Measurements from ENCODE around the gene ISL1. TPM values are rescaled to one million over a fixed set of nuclear protein-coding genes. Genes with fewer than 3 reads are reported as not detected.

The ISL1 gene
- total and polyA plus RNA-seq, 2 of the 4 experiments (the other 2 are of a cell fraction), result under 0.01 TPM; not detected in 1

GRCh38 chr5:51381761-51382474, 1.3 kb upstream of the ISL1 start:
- Histone ChIP-seq H4K5ac (ENCODE audit: low read depth, low read length) (no peak overlapping the region), H3K9me3 (ENCODE audit: control insufficient read depth, insufficient read depth, low read length) (no peaks in the 10 kb centered on the region; the same call in 1 of the 2 replicates), H3K27me3 (ENCODE audit: control insufficient read depth, insufficient read depth, low read length) (peaks cover 55% of the 10 kb centered on the region), H2BK120ac (ENCODE audit: low read depth, low read length) (no peak overlapping the region), H2AK9ac (replicated peaks; ENCODE audit: low read depth, low read length, poor library complexity) (no peak overlapping the region), H3K4me3 (ENCODE audit: insufficient read depth, low read depth, low read length) (no peak overlapping the region; the same call in 1 of the 2 replicates), H4K20me1 (ENCODE audit: insufficient read depth, low read length) (no peaks in the 10 kb centered on the region), H3K36me3 (ENCODE audit: control insufficient read depth, insufficient read depth, low read length) (no peaks in the 10 kb centered on the region), H3K14ac (replicated peaks; ENCODE audit: low read depth, low read length) (no peak overlapping the region), H4K8ac (ENCODE audit: low read depth in 2 of 2, low read length in 2 of 2) (no peak overlapping the region), H3K79me1 (ENCODE audit: low read depth in 1 of 2, low read length in 2 of 2) (no peaks in the 10 kb centered on the region), H2BK15ac (ENCODE audit: low read depth, low read length) (no peak overlapping the region), H3K4me1 (ENCODE audit: control insufficient read depth, insufficient read depth, low read length) (no peaks in the 10 kb centered on the region), H4K91ac (ENCODE audit: insufficient read depth, low read depth, low read length) (no peak overlapping the region), H3K4me2 (ENCODE audit: low read depth, low read length) (peak overlapping the region; percentile 50), H2AFZ (replicated peaks; ENCODE audit: low read length, poor library complexity) (no peak overlapping the region), H3K56ac (ENCODE audit: extremely low read depth, insufficient read depth, low read length) (no peak overlapping the region), H2BK5ac (ENCODE audit: low read depth, low read length, poor library complexity, severe bottlenecking) (no peak overlapping the region), H3K9me1 (ENCODE audit: insufficient read depth, low read length) (no peaks in the 10 kb centered on the region), H3K9ac (ENCODE audit: low read depth, low read length) (no peak overlapping the region), H2BK20ac (ENCODE audit: low read depth, low read length) (no peak overlapping the region), H3K23ac (ENCODE audit: low read depth, low read length) (no peak overlapping the region), H2AK5ac (ENCODE audit: low read depth, low read length) (no peak overlapping the region), H3K27ac (ENCODE audit: insufficient read depth, low read length) (no peak overlapping the region), H3K18ac (ENCODE audit: low read depth, low read length) (no peak overlapping the region), H3K4ac (ENCODE audit: low read depth, low read length) (no peak overlapping the region)
- no peak for TF ChIP-seq NFE2L2 (IDR thresholded peaks at IDR 0.05; ENCODE audit: low read depth, low read length)
- no peak for TF ChIP-seq RAD21 (IDR thresholded peaks at IDR 0.05; ENCODE audit: low read length)
- TF ChIP-seq CEBPB (IDR thresholded peaks at IDR 0.05; ENCODE audit: low read depth, low read length), result no peak
- TF ChIP-seq FOS (IDR thresholded peaks at IDR 0.05; ENCODE audit: low read depth, low read length), result no peak
- TF ChIP-seq BHLHE40 (IDR thresholded peaks at IDR 0.05; ENCODE audit: low read depth, low read length), result no peak
- TF ChIP-seq MAZ (IDR thresholded peaks at IDR 0.05; ENCODE audit: borderline replicate concordance, low read depth, low read length), result no peak
- TF ChIP-seq RCOR1 (IDR thresholded peaks at IDR 0.05; ENCODE audit: insufficient replicate concordance, low read length), result no peak
- no peak for TF ChIP-seq MAFK (IDR thresholded peaks at IDR 0.05; ENCODE audit: low read depth, low read length)
- TF ChIP-seq ELK1 (IDR thresholded peaks at IDR 0.05; ENCODE audit: borderline replicate concordance, low read depth, low read length), result no peak
- no peak for TF ChIP-seq USF2 (IDR thresholded peaks at IDR 0.05; ENCODE audit: low read depth, low read length)
- no peak for TF ChIP-seq POLR2A (IDR thresholded peaks at IDR 0.05; ENCODE audit: low read depth, low read length)
- TF ChIP-seq RFX5 (IDR thresholded peaks at IDR 0.05; ENCODE audit: low read depth, low read length), result no peak
- no peak for TF ChIP-seq MXI1 (IDR thresholded peaks at IDR 0.05; ENCODE audit: borderline replicate concordance, low read depth, low read length)
- TF ChIP-seq CTCF (conservative IDR thresholded peaks at IDR 0.05; ENCODE audit: low read depth, low read length), result no peak
- TF ChIP-seq SMC3 (IDR thresholded peaks at IDR 0.05; ENCODE audit: low read depth, low read length), result no peak
- no peak for TF ChIP-seq CHD1 (IDR thresholded peaks at IDR 0.05; ENCODE audit: low read depth, low read length)
- ChIA-PET CTCF (no interaction called here), POLR2A (ENCODE audit: unreplicated experiment) (no interaction called here)
- in situ Hi-C loops (cut with MboI; ENCODE audit: low sequenced_read_pairs), result loop anchor here (25.0 kb wide), 1 partner anchor 1280 kb away; no protein-coding TSS in a partner anchor
- no TSS peak for BruUV-seq (replicated peaks)
- ATAC-seq (ENCODE audit: low read depth) (no peak), DNase-seq (no peak)
- intact Hi-C loops (cut with micrococcal nuclease), result loop anchor here (2.0 kb wide), 1 partner anchor 1275 kb away; no protein-coding TSS in a partner anchor
- dilution Hi-C loops (cut with HindIII; ENCODE audit: low sequenced_read_pairs, unreplicated experiment), result no loop called here
- no CpG with 5 or more reads among the region's 19 CpGs for WGBS, 2 experiments (ENCODE audit: extremely low coverage in 2 of 2, insufficient read length in 1 of 2)
